ENCODE measurements around the gene POU2F3. TPM values are rescaled to one million over a fixed set of nuclear protein-coding genes. Genes with fewer than 3 reads are reported as not detected.

The POU2F3 gene
- total RNA-seq, 4 donors from 2014 or later, result 0.22 TPM; not detected in 3

DNA sequence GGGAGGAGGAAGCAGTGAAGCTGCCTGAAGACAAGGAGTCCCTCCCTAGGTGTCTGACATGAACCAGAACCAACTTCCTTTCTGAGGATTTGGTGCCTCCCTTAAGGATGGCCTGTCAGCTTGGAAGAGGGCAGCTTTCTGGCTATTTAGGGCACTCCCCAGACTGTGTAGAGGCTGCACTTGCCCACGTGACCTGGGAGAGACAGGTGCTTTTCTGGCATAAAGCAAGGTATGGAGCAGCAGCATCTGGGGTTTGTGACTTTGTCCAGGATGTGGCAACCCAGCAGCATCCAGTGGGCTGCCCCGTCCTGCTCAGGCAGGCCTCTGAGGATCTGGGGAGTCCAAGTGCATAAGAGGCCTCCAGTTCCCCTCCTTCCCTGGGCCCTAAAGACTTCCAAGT, 43.2 kb downstream of the POU2F3 start:
- H3K27me3 ChIP-seq, result no peaks in the 10 kb centered on the region
- H3K9me3 ChIP-seq, result no peaks in the 10 kb centered on the region
- 50 to 100% methylated on average over 1 of the region's 2 CpGs for WGBS, 2 donors
- no peak overlapping the region for H3K27ac ChIP-seq
- no peaks in the 10 kb centered on the region for H3K36me3 ChIP-seq
- H3K4me1 ChIP-seq, result no peaks in the 10 kb centered on the region
- no peak for DNase-seq (ENCODE audit: low spot score in 2 of 2)
- no peak for TF ChIP-seq POLR2A (IDR thresholded peaks at IDR 0.05)
- TF ChIP-seq EP300 (IDR thresholded peaks at IDR 0.05), result no peak
- TF ChIP-seq, protein P1, sequence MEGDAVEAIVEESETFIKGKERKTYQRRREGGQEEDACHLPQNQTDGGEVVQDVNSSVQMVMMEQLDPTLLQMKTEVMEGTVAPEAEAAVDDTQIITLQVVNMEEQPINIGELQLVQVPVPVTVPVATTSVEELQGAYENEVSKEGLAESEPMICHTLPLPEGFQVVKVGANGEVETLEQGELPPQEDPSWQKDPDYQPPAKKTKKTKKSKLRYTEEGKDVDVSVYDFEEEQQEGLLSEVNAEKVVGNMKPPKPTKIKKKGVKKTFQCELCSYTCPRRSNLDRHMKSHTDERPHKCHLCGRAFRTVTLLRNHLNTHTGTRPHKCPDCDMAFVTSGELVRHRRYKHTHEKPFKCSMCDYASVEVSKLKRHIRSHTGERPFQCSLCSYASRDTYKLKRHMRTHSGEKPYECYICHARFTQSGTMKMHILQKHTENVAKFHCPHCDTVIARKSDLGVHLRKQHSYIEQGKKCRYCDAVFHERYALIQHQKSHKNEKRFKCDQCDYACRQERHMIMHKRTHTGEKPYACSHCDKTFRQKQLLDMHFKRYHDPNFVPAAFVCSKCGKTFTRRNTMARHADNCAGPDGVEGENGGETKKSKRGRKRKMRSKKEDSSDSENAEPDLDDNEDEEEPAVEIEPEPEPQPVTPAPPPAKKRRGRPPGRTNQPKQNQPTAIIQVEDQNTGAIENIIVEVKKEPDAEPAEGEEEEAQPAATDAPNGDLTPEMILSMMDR (IDR thresholded peaks at IDR 0.05), result no peak
- no peak overlapping the region for H3K4me3 ChIP-seq

DNA sequence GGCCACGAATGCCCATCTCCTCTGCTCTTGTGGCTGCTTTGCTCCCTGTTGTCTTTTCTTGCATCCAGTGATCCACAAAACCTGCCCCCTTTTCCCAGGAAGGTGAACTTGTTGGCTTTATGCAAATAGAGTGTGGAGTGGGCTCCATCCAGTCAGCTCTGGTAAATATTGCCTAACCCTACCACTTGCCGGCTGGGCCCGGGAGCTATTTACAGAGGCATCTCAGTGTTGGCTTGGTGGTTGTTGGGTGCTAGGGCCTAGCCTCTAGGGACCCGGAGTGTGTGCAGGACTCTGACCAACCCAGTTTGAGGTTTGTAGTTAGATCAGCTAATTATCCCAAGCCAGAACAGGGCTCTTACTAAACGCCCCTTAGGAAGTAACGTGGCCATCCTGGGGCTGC, 44.3 kb downstream of the POU2F3 start:
- H3K27me3 ChIP-seq, result no peaks in the 10 kb centered on the region
- 81 to 90% methylated on average over 6 of the region's 6 CpGs for WGBS, 2 donors
- no peak for DNase-seq (ENCODE audit: low spot score in 2 of 2)
- H3K4me1 ChIP-seq, result no peaks in the 10 kb centered on the region
- H3K4me3 ChIP-seq, result no peak overlapping the region
- H3K27ac ChIP-seq, result no peak overlapping the region
- TF ChIP-seq, protein P1 (IDR thresholded peaks at IDR 0.05), result no peak
- no peak for TF ChIP-seq POLR2A (IDR thresholded peaks at IDR 0.05)
- TF ChIP-seq EP300 (IDR thresholded peaks at IDR 0.05), result no peak
- no peaks in the 10 kb centered on the region for H3K9me3 ChIP-seq
- H3K36me3 ChIP-seq, result no peaks in the 10 kb centered on the region

DNA sequence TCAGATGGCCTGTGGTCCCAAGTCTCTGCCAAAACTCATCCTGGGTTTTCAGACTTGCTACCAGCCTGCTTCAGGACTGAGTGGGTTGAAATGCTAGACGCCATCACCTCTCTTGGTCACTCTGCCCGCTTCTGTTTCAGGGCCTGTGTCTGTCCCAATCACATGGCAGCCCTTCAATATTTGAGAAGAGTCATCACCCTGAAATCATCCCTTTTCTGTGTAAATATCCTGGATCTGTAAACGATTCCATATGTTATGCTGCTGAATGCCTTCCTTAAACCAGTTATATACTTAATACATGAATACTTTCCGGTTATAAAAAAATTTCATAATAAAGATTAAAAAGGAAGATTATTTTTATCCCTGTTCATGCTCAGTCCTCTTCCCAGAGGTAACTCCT, 45.3 kb downstream of the POU2F3 start:
- Histone ChIP-seq H3K27me3 (no peaks in the 10 kb centered on the region), H3K9me3 (no peaks in the 10 kb centered on the region), H3K27ac (no peak overlapping the region), H3K4me1 (no peaks in the 10 kb centered on the region), H3K4me3 (no peak overlapping the region), H3K36me3 (no peaks in the 10 kb centered on the region)
- 78 to 88% methylated on average over 4 of the region's 4 CpGs for WGBS, 2 donors
- DNase-seq (ENCODE audit: low spot score in 2 of 2), result no peak
- TF ChIP-seq, protein P1 (IDR thresholded peaks at IDR 0.05), result no peak
- TF ChIP-seq EP300 (IDR thresholded peaks at IDR 0.05) (no peak), POLR2A (IDR thresholded peaks at IDR 0.05) (no peak)

DNA sequence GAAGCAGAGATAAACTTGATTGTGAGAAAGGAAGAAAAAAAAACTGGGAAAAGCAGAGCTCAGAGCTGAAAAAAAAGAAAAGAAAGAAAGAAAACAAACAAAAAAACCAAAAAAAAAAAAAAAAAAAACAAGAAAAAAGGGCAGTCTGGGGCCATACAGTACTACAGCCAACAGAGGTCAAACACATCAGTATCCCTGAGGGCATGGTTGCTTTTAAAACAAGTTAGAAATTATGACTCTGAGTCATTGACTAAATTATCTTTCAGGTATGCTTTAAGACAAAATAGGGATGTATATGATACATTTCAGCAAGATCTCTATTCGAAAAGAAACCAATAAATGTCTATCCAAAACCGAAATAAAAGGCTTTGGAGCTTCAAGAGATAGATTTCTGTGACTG, 48.1 kb downstream of the POU2F3 start:
- no peaks in the 10 kb centered on the region for H3K36me3 ChIP-seq
- no peak overlapping the region for H3K27ac ChIP-seq
- H3K27me3 ChIP-seq, result peaks cover 0 to 9% of the 10 kb centered on the region in 2 donors
- H3K9me3 ChIP-seq, result no peaks in the 10 kb centered on the region
- 83 to 85% methylated on average over 2 of the region's 2 CpGs for WGBS, 2 donors
- no peak for DNase-seq (ENCODE audit: low spot score in 2 of 2)
- H3K4me1 ChIP-seq, result no peaks in the 10 kb centered on the region
- no peak for TF ChIP-seq EP300 (IDR thresholded peaks at IDR 0.05)
- TF ChIP-seq, protein P1 (IDR thresholded peaks at IDR 0.05), result no peak
- TF ChIP-seq POLR2A (IDR thresholded peaks at IDR 0.05), result no peak
- no peak overlapping the region for H3K4me3 ChIP-seq

DNA sequence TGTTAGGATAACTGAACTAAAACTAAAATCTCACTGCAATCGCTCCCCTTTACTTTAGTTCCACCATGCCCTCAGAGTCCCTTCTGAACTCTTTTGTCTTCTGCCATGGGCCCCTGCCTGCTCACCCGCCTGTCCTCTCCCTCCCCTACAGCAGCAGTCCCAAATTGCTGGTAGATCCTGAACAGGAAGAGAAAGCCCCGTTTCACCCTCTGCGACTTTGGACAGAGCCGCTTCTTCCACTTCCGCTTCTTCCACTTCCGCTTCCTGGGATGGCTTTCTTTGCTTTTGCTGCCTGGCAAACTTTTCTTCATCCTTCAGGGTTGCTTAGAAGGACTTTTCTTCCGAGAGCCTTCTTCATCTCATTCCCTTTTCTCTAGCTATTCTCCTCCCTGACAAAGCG, 49.5 kb downstream of the POU2F3 start:
- Histone ChIP-seq H3K9me3 (no peaks in the 10 kb centered on the region), H3K36me3 (no peaks in the 10 kb centered on the region), H3K4me3 (no peak overlapping the region), H3K4me1 (no peaks in the 10 kb centered on the region), H3K27me3 (peaks cover 0 to 20% of the 10 kb centered on the region in 2 donors), H3K27ac (no peak overlapping the region)
- no peak for DNase-seq (ENCODE audit: low spot score in 2 of 2)
- no peak for TF ChIP-seq POLR2A (IDR thresholded peaks at IDR 0.05)
- TF ChIP-seq, protein P1 (IDR thresholded peaks at IDR 0.05), result no peak
- no peak for TF ChIP-seq EP300 (IDR thresholded peaks at IDR 0.05)
- WGBS, 2 donors, result 65 to 77% methylated on average over 9 of the region's 9 CpGs
